ENCODE measurements around the gene IZUMO1.
A peak's percentile ranks its signal among the peaks of the same experiment; 100 is the strongest.
"Not testable (repeated sequence)": the region's sequence is repeated elsewhere in the genome, so short reads cannot be mapped to it uniquely, and the experiment has no call there.

The IZUMO1 gene

GRCh38 chr19:48711106-48711662, 35.5 kb downstream of the IZUMO1 start:
- no peak for DNase-seq

- no peak for DNase-seq
Observed at GRCh38 chr19:48708471-48708870, 38.2 kb downstream of the IZUMO1 start.

- DNase-seq = no peak
Observed at GRCh38 chr19:48705431-48705830, 41.3 kb downstream of the IZUMO1 start.

GRCh38 chr19:48703316-48703715, 43.4 kb downstream of the IZUMO1 start:
- no peak for DNase-seq

- DNase-seq = no peak
Observed at GRCh38 chr19:48702701-48703100, 44.0 kb downstream of the IZUMO1 start.

GRCh38 chr19:48698046-48698445, 48.7 kb downstream of the IZUMO1 start:
- DNase-seq = no peak

GRCh38 chr19:48696353-48697010, 50.2 kb downstream of the IZUMO1 start:
- no peak for DNase-seq

- peak; percentile 34 to 54 for DNase-seq
Observed at GRCh38 chr19:48695743-48696352, 50.9 kb downstream of the IZUMO1 start, which contains the start of gene FUT2. Gene FUT2 (plus strand): TSS chr19:48695971. CDS start chr19:48702957, 6,986 bp downstream.

- not testable (repeated sequence) for DNase-seq
Observed at GRCh38 chr19:48693629-48694028, 53.1 kb downstream of the IZUMO1 start.

Measured in NCI-H187 (cell line).